GM06990 (cell line): ENCODE results near the gene SOX13.

Experiments
- DNase-seq: peaks from one replicate; pipeline ENCODE4 v3.0.0-alpha.2; 2011; ENCODE audit not compliant: insufficient read length; ENCODE audit errors: extremely low read depth
- H3K27me3 ChIP-seq: replicated peaks from 2 replicates; pipeline ENCODE4 v1.6.0; 2011; ENCODE audit warnings: low read length; ENCODE audit not compliant: control insufficient read depth, insufficient read depth
- H3K36me3 ChIP-seq: 2 replicates; pipeline ENCODE4 v1.5.1; 2011; ENCODE audit warnings: low read length; ENCODE audit not compliant: control insufficient read depth, insufficient read depth
- H3K4me3 ChIP-seq: replicated peaks from 2 replicates; pipeline ENCODE4 v1.5.1; 2011; ENCODE audit warnings: low read depth, mild to moderate bottlenecking, control low read depth, low read length
- CTCF ChIP-seq: IDR thresholded peaks from 2 replicates; pipeline ENCODE4 v1.5.1; 2011; ENCODE audit warnings: low read length, control low read depth, mild to moderate bottlenecking, inconsistent platforms; ENCODE audit not compliant: insufficient read depth, poor library complexity, severe bottlenecking

SOX13 gene

GRCh38 chr1:204051258-204051657 lies 21.7 kb upstream of the SOX13 start:
- Histone ChIP-seq H3K27me3 (no peaks in the 10 kb centered on the region), H3K36me3 (no peaks in the 10 kb centered on the region), H3K4me3 (no peak overlapping the region)
- no peak for TF ChIP-seq CTCF
- no peak for DNase-seq

GRCh38 chr1:204051718-204052117 lies 21.2 kb upstream of the SOX13 start:
- no peak for DNase-seq
- Histone ChIP-seq H3K27me3 (no peaks in the 10 kb centered on the region), H3K36me3 (no peaks in the 10 kb centered on the region), H3K4me3 (no peak overlapping the region)
- no peak for TF ChIP-seq CTCF

- Histone ChIP-seq H3K27me3 (no peaks in the 10 kb centered on the region), H3K4me3 (no peak overlapping the region), H3K36me3 (no peaks in the 10 kb centered on the region)
- no peak for DNase-seq
- no peak for TF ChIP-seq CTCF
Measured at GRCh38 chr1:204053893-204054292, 19.0 kb upstream of the SOX13 start.

GRCh38 chr1:204059970-204060369 lies 12.9 kb upstream of the SOX13 start:
- no peak for DNase-seq
- no peak for TF ChIP-seq CTCF
- H3K27me3 ChIP-seq: no peaks in the 10 kb centered on the region; the same call in 1 of the 2 replicates
- H3K36me3 ChIP-seq: no peaks in the 10 kb centered on the region
- no peak overlapping the region for H3K4me3 ChIP-seq

- H3K4me3 ChIP-seq: no peak overlapping the region
- no peak for DNase-seq
- no peaks in the 10 kb centered on the region; the same call in 1 of the 2 replicates for H3K27me3 ChIP-seq
- no peaks in the 10 kb centered on the region for H3K36me3 ChIP-seq
- TF ChIP-seq CTCF: no peak
Measured at GRCh38 chr1:204062106-204062505, 10.8 kb upstream of the SOX13 start.
